ENCODE data around the gene INTS7. TPM values are rescaled to one million over a fixed set of nuclear protein-coding genes. Genes with fewer than 3 reads are reported as not detected.

The INTS7 gene
- total RNA-seq, 4 donors from 2014 or later = 6.7 to 11.0 (median 9.5) TPM

DNA sequence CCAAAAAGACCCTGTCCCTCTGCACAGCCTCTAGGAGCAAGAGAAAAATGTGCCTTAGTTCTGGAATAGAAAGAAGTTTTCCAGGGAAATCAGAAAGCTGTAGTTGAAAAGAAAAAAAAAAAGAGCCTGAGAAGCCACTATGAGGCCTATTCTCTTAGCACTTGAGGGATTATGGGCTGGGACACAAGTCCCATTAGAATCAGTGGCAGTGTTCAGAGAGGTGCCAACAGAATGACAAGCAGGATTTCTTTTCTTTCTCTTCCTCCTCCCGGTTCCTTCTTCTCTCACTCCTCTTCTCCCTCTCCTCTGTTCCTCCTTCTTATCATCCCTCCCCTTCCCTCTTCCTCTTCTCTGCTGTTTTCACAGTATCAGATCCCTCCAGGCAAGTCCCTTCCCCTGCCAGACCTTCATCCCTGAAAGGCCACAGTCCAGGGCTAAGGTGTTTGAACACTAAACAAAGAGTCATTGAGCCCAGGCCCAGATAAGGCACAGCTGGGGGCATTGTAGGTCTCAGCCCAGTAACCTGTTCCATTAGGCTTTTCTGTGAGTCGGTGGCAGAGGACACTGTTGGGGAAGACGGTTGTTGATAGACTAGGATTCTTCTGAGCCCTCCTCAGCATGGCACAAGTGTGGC is 140.1 kb downstream of the INTS7 start:
- ATAC-seq (ENCODE audit: low FRiP score) = no peak
- TF ChIP-seq, protein P1, sequence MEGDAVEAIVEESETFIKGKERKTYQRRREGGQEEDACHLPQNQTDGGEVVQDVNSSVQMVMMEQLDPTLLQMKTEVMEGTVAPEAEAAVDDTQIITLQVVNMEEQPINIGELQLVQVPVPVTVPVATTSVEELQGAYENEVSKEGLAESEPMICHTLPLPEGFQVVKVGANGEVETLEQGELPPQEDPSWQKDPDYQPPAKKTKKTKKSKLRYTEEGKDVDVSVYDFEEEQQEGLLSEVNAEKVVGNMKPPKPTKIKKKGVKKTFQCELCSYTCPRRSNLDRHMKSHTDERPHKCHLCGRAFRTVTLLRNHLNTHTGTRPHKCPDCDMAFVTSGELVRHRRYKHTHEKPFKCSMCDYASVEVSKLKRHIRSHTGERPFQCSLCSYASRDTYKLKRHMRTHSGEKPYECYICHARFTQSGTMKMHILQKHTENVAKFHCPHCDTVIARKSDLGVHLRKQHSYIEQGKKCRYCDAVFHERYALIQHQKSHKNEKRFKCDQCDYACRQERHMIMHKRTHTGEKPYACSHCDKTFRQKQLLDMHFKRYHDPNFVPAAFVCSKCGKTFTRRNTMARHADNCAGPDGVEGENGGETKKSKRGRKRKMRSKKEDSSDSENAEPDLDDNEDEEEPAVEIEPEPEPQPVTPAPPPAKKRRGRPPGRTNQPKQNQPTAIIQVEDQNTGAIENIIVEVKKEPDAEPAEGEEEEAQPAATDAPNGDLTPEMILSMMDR (IDR thresholded peaks at IDR 0.05) = no peak
- DNase-seq (ENCODE audit: low spot score) = no peak

DNA sequence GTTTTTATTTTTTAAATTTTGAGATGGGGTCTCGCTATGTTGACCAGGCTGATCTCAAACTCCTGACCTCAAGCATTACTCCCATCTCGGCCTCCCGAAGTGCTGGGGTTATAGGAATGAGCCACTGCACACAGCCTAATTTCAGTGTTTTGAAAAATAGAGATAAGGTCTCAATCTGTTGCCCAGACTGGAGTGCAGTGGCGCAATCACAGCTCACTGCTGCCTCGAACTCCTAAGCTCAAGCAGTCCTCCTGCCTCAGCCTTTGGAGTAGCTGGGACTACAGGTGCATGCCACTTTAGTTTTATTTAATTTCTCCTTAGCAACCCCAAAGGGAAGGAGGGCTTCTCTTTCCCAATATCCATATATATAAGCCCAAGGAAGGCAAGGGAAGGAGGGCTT is 141.0 kb downstream of the INTS7 start:
- DNase-seq (ENCODE audit: low spot score) (no peak), ATAC-seq (ENCODE audit: low FRiP score) (no peak)
- TF ChIP-seq, protein P1 (IDR thresholded peaks at IDR 0.05) = no peak

DNA sequence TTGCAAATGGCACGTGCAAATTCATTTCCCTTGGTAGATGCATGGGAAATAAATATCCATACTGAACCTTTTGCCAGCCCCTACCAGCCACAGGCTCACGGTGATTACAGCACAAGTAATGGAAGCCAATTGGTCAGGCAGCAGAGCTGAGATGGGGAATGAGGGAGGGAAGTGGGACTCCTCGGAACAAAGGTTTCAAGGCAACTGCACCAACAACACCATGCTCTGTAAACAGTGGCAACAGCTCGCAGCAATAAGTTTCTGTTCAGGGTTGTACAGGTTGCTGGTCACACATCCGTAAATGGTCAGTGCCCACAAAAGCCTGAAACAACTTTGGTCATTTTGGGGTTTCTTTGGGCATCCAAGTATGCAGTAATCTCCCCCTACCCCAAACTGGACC is 142.1 kb downstream of the INTS7 start:
- TF ChIP-seq, protein P1 (IDR thresholded peaks at IDR 0.05) = no peak
- DNase-seq (ENCODE audit: low spot score) = no peak
- ATAC-seq (ENCODE audit: low FRiP score) = no peak

DNA sequence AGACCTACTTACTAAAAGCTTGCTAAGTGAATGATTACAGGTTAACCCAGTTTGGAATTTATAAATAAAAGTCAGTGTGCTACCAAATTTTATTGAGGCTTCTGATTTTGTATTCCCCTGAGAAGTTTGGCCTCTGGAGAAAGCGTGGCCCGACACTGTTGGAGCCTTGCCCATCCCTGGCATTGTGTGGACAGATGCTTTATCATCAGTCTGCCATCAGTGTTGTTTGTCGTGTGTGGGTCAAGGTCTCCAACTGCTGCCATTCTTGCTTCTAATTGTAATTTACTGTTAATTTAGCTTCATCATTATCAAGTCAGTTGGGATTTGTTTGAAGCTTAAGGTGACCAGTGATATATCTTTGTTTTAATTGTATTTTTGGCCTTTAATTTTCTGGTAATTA is 142.8 kb downstream of the INTS7 start:
- no peak for ATAC-seq (ENCODE audit: low FRiP score)
- TF ChIP-seq, protein P1 (IDR thresholded peaks at IDR 0.05) = no peak

DNA sequence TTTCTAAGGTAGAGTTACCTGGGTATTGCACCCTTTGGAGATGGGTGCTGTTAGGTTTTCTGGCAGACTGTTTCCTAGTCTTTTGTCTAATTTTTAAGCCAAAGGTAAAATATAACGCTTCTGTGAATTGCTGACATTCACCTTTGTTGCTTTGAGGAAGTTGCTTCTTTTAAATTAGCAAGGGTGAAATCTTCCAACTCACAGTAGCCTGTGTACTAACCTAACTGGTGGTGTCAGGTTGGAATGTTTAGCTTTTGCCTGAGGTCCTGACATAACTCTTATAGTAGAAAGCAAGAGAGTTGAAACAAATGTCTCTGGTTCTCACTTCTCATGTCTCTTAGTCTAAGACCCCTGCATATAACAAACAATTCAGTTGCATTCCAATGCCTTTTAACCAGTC is 143.6 kb downstream of the INTS7 start:
- ATAC-seq (ENCODE audit: low FRiP score) = no peak
- DNase-seq (ENCODE audit: low spot score) = no peak
- TF ChIP-seq, protein P1 (IDR thresholded peaks at IDR 0.05) = no peak

More for the DNA sequence above, 142.8 kb downstream of the INTS7 start:
- DNase-seq (ENCODE audit: low spot score) = no peak

Small RNA genes within 50 kb of the gene (small RNA-seq; reads per million reads assigned to genes)
- gene MIR3122 (not detected), gene RF00568 (not detected)

Other genes with a start within 250 kb of the INTS7 start
- gene LPGAT1, start 204.8 kb downstream of the INTS7 start, total RNA-seq = 10 to 100 TPM; 46.8 to 70.9 (median 48.9) TPM
- gene DTL, start 191 bp upstream of the INTS7 start, total RNA-seq = 1 to 10 TPM in 1 of 4 donors, under 1 TPM in 3; 0.60 to 1.4 (median 0.77) TPM
- gene PPP2R5A, start 249.9 kb upstream of the INTS7 start, total RNA-seq = 10 to 100 TPM; 34.8 to 98.6 (median 66.1) TPM

All from omental fat pad (tissue), 4 donors.